H9 (cell line): Measurements from ENCODE around the gene NR2F2. TPM values are rescaled to one million over a fixed set of nuclear protein-coding genes. Genes with fewer than 3 reads are reported as not detected.
"Not testable (repeated sequence)": the region's sequence is repeated elsewhere in the genome, so short reads cannot be mapped to it uniquely, and the experiment has no call there.

Experiments used
- DNase-seq: peaks from one replicate; pipeline ENCODE4 v3.0.0-alpha.2; 2017
- H2AFZ ChIP-seq: one replicate; pipeline ENCODE4 v1.6.1; 2013; ENCODE audit warnings: mild to moderate bottlenecking, low read length, control low read depth, moderate library complexity
- H2AK5ac ChIP-seq: 2 replicates; pipeline ENCODE4 v1.6.1; 2013; ENCODE audit warnings: low read length, control low read depth, mixed read lengths; ENCODE audit not compliant: insufficient read length
- H2BK120ac ChIP-seq: one replicate; pipeline ENCODE4 v1.6.1; 2013; ENCODE audit warnings: low read depth, mild to moderate bottlenecking, low read length, control low read depth, inconsistent platforms; ENCODE audit not compliant: poor library complexity, severe bottlenecking
- H2BK12ac ChIP-seq: 2 replicates; pipeline ENCODE4 v1.6.1; 2013; ENCODE audit warnings: low read length, control low read depth, mixed read lengths, low read depth; ENCODE audit not compliant: insufficient read length
- H2BK15ac ChIP-seq: 2 replicates; pipeline ENCODE4 v1.6.1; 2013; ENCODE audit warnings: low read depth, low read length, control low read depth
- H2BK20ac ChIP-seq: one replicate; pipeline ENCODE4 v1.6.1; 2013; ENCODE audit warnings: low read depth, mild to moderate bottlenecking, low read length, control low read depth, inconsistent platforms; ENCODE audit not compliant: poor library complexity, severe bottlenecking
- H2BK5ac ChIP-seq: 2 replicates; pipeline ENCODE4 v1.6.1; 2013; ENCODE audit warnings: low read length, control low read depth, mixed read lengths; ENCODE audit not compliant: insufficient read length
- H3K14ac ChIP-seq: 2 replicates; pipeline ENCODE4 v1.6.1; 2013; ENCODE audit warnings: low read length, control low read depth; ENCODE audit not compliant: insufficient read depth
- H3K18ac ChIP-seq: 2 replicates; pipeline ENCODE4 v1.6.1; 2013; ENCODE audit warnings: low read depth, mild to moderate bottlenecking, mixed read lengths, low read length, control low read depth; ENCODE audit not compliant: insufficient read length
- H3K23ac ChIP-seq: 2 replicates; pipeline ENCODE4 v1.6.1; 2013; ENCODE audit warnings: low read length, control low read depth, mixed read lengths, low read depth; ENCODE audit not compliant: insufficient read length
- H3K23me2 ChIP-seq: 2 replicates; pipeline ENCODE4 v1.6.1; 2013; ENCODE audit warnings: low read depth, mild to moderate bottlenecking, mixed read lengths, low read length, control low read depth; ENCODE audit not compliant: insufficient read length, poor library complexity, severe bottlenecking
- H3K27ac ChIP-seq: 2 replicates; pipeline ENCODE4 v1.5.1; 2013; ENCODE audit warnings: low read length, control low read depth, mixed read lengths, low read depth; ENCODE audit not compliant: insufficient read length
- H3K27me3 ChIP-seq: 2 replicates; pipeline ENCODE4 v1.6.1; 2013; ENCODE audit warnings: low read length, control low read depth, inconsistent platforms; ENCODE audit not compliant: insufficient read depth
- H3K4ac ChIP-seq: 2 replicates; pipeline ENCODE4 v1.6.1; 2013; ENCODE audit warnings: low read depth, mild to moderate bottlenecking, control low read depth, inconsistent platforms, low read length, moderate library complexity
- H3K4me1 ChIP-seq: 2 replicates; pipeline ENCODE4 v1.6.1; 2013; ENCODE audit warnings: low read length, control low read depth, inconsistent platforms; ENCODE audit not compliant: insufficient read depth
- H3K4me2 ChIP-seq: 2 replicates; pipeline ENCODE4 v1.6.1; 2013; ENCODE audit warnings: low read length, control low read depth, mixed read lengths; ENCODE audit not compliant: insufficient read length, insufficient read depth
- H3K56ac ChIP-seq: 2 replicates; pipeline ENCODE4 v1.6.1; 2013; ENCODE audit warnings: low read depth, mild to moderate bottlenecking, mixed read lengths, low read length, control low read depth; ENCODE audit not compliant: insufficient read length
- H3K79me1 ChIP-seq: 2 replicates; pipeline ENCODE4 v1.6.1; 2013; ENCODE audit warnings: low read depth, mild to moderate bottlenecking, moderate library complexity, low read length, control low read depth, inconsistent platforms; ENCODE audit not compliant: insufficient read depth, poor library complexity, severe bottlenecking
- H3K79me2 ChIP-seq: 2 replicates; pipeline ENCODE4 v1.6.1; 2013; ENCODE audit warnings: low read length, control low read depth, inconsistent platforms; ENCODE audit not compliant: insufficient read depth
- H3K9ac ChIP-seq: 2 replicates; pipeline ENCODE4 v1.6.1; 2013; ENCODE audit warnings: low read length, control low read depth, mixed read lengths; ENCODE audit not compliant: insufficient read length; ENCODE audit errors: extremely low read depth
- H3K9me3 ChIP-seq: one replicate; pipeline ENCODE4 v1.6.1; 2013; ENCODE audit warnings: low read depth, low read length, inconsistent platforms; ENCODE audit not compliant: control insufficient read depth
- H3T11ph ChIP-seq: one replicate; pipeline ENCODE4 v1.6.1; 2013; ENCODE audit warnings: mild to moderate bottlenecking, low read length, control low read depth, inconsistent platforms
- H4K20me1 ChIP-seq: one replicate; pipeline ENCODE4 v1.6.1; 2013; ENCODE audit not compliant: control insufficient read depth, insufficient read length, insufficient read depth
- H4K5ac ChIP-seq: 2 replicates; pipeline ENCODE4 v1.6.1; 2013; ENCODE audit warnings: low read depth, mild to moderate bottlenecking, mixed read lengths, low read length, control low read depth; ENCODE audit not compliant: insufficient read length
- H4K8ac ChIP-seq: replicated peaks from 2 replicates; pipeline ENCODE4 v1.6.1; 2013; ENCODE audit warnings: low read length, control low read depth, mixed read lengths, low read depth; ENCODE audit not compliant: insufficient read length
- H4K91ac ChIP-seq: 2 replicates; pipeline ENCODE4 v1.6.1; 2013; ENCODE audit warnings: low read depth, mild to moderate bottlenecking, moderate library complexity, mixed read lengths, low read length, control low read depth; ENCODE audit not compliant: insufficient read length
- H3K27ac Mint-ChIP-seq, 3 experiments: 2 replicates in 2 of 3; 3 replicates in 1 of 3; pipeline ENCODE4 v1.8.0; 2020 to 2021; ENCODE audit warnings: mixed read lengths in 3 of 3, mild to moderate bottlenecking in 1 of 3, moderate library complexity in 1 of 3
- H3K27me3 Mint-ChIP-seq: 2 replicates; pipeline ENCODE4 v1.8.0; 2021; ENCODE audit warnings: low read depth, mild to moderate bottlenecking, moderate library complexity, mixed read lengths
- H3K36me3 Mint-ChIP-seq, 3 experiments: 2 replicates in 2 of 3; 3 replicates in 1 of 3; pipeline ENCODE4 v1.8.0; 2020 to 2021; ENCODE audit warnings: low read depth in 3 of 3, mixed read lengths in 3 of 3; ENCODE audit not compliant: insufficient read depth in 1 of 3
- H3K4me1 Mint-ChIP-seq, 2 experiments: 2 replicates each; pipeline ENCODE4 v1.8.0; 2020; ENCODE audit warnings: mixed read lengths in 2 of 2
- H3K4me3 Mint-ChIP-seq, 2 experiments: 2 replicates in 1 of 2; 3 replicates in 1 of 2; pipeline ENCODE4 v1.8.0; 2020 to 2021; ENCODE audit warnings: mild to moderate bottlenecking in 2 of 2, mixed read lengths in 2 of 2, moderate library complexity in 1 of 2
- H3K9me3 Mint-ChIP-seq, 2 experiments: 2 replicates in 1 of 2; 3 replicates in 1 of 2; pipeline ENCODE4 v1.8.0; 2020; ENCODE audit warnings: mild to moderate bottlenecking in 2 of 2, mixed read lengths in 2 of 2, moderate library complexity in 1 of 2
- WGBS: extraction: QIAGEN DNeasy Blood & Tissue Kit; methylation state at CpG from one replicate; pipeline ENCODE4 v1.1.7; 2013; ENCODE audit warnings: missing lambda C conversion rate, low lambda C conversion rate, mixed read lengths; ENCODE audit not compliant: insufficient read length; ENCODE audit errors: extremely low coverage; 5-methylcytosine and 5-hydroxymethylcytosine counted together
- total RNA-seq: library from RNA; stranded (reverse); gene quantifications from 2 replicates; pipeline ENCODE4 v1.2.1, GENCODE V29; 2021
- TF ChIP-seq, protein P1 (sequence below): fragments of 200-600 bp; sonication (generic); conservative IDR thresholded peaks from 3 replicates; pipeline ENCODE4 v1.8.0; 2021; ENCODE audit warnings: antibody characterized with exemption, mild to moderate bottlenecking

NR2F2 gene
- total RNA-seq, 1 experiment from 2014 or later: 0.24 TPM

DNA sequence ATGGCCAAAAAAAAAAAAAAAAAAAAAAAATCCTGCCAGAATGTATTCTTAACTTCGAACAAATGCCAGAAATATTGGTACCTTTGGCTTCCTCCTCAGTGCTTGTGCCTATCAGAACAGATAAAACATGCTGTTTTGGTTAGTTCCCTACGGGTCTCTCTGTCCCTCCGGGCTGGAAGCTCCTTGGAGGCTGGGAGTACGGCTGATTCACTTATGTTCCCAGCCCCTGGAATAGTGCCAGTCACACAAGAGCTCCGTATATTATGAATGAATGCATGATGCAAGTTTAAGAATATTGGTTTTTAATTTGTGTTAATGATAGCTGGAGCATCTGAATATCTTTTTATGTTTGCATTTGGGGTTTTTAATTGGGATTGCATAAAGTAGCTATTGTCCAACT lies 44.0 kb downstream of the NR2F2 start:
- Mint-ChIP-seq H3K9me3 (no peaks in the 10 kb centered on the region; a peak in 1 of 5 replicates), H3K36me3 (no peaks in the 10 kb centered on the region; a peak in 1 of 7 replicates), H3K27ac (no peak overlapping the region), H3K27me3 (peaks cover 22% of the 10 kb centered on the region), H3K4me1 (peaks cover 7 to 23% of the 10 kb centered on the region in 2 experiments), H3K4me3 (no peak overlapping the region)
- H2BK120ac ChIP-seq: no peak overlapping the region
- H3K9ac ChIP-seq: no peak overlapping the region
- no peaks in the 10 kb centered on the region for H3K79me1 ChIP-seq
- no peak overlapping the region for H3K4me2 ChIP-seq
- WGBS: no CpG with 5 or more reads among the region's 5 CpGs
- no peak overlapping the region for H3K27ac ChIP-seq
- H4K5ac ChIP-seq: no peak overlapping the region
- no peak overlapping the region for H3T11ph ChIP-seq
- H2BK20ac ChIP-seq: no peak overlapping the region
- H2AFZ ChIP-seq: no peak overlapping the region
- H3K79me2 ChIP-seq: no peaks in the 10 kb centered on the region
- H2BK12ac ChIP-seq: no peak overlapping the region
- no peak overlapping the region for H3K18ac ChIP-seq
- H3K23me2 ChIP-seq: no peaks in the 10 kb centered on the region
- TF ChIP-seq, protein P1, sequence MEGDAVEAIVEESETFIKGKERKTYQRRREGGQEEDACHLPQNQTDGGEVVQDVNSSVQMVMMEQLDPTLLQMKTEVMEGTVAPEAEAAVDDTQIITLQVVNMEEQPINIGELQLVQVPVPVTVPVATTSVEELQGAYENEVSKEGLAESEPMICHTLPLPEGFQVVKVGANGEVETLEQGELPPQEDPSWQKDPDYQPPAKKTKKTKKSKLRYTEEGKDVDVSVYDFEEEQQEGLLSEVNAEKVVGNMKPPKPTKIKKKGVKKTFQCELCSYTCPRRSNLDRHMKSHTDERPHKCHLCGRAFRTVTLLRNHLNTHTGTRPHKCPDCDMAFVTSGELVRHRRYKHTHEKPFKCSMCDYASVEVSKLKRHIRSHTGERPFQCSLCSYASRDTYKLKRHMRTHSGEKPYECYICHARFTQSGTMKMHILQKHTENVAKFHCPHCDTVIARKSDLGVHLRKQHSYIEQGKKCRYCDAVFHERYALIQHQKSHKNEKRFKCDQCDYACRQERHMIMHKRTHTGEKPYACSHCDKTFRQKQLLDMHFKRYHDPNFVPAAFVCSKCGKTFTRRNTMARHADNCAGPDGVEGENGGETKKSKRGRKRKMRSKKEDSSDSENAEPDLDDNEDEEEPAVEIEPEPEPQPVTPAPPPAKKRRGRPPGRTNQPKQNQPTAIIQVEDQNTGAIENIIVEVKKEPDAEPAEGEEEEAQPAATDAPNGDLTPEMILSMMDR: no peak
- no peak overlapping the region for H3K23ac ChIP-seq
- no peak overlapping the region for H2AK5ac ChIP-seq
- no peak for DNase-seq
- no peak overlapping the region for H2BK15ac ChIP-seq
- H3K4ac ChIP-seq: no peak overlapping the region
- H3K27me3 ChIP-seq: peaks cover 29% of the 10 kb centered on the region
- H3K4me1 ChIP-seq: no peaks in the 10 kb centered on the region
- no peak overlapping the region for H4K91ac ChIP-seq
- no peaks in the 10 kb centered on the region for H4K20me1 ChIP-seq
- H2BK5ac ChIP-seq: no peak overlapping the region
- H3K14ac ChIP-seq: no peak overlapping the region
- no peak overlapping the region for H3K56ac ChIP-seq
- no peak overlapping the region for H4K8ac ChIP-seq
- H3K9me3 ChIP-seq: no peaks in the 10 kb centered on the region

DNA sequence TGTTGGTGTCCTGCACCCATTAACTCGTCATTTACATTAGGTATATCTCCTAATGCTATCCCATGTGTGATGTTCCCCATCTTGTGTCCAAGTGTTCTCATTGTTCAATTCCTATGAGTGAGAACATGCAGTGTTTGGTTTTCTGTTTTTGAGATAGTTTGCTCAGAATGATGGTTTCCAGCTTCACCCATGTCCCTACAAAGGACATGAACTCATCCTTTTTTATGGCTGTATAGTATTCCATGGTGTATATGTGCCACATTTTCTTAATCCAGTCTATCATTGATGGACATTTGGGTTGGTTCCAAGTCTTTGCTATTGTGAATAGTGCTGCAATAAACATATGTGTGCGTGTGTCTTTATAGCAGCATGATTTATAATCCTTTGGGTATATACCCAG lies 49.1 kb downstream of the NR2F2 start:
- H3K18ac ChIP-seq, H2BK12ac ChIP-seq, H3K4me1 ChIP-seq, H4K20me1 ChIP-seq, H2BK15ac ChIP-seq, H3K79me2 ChIP-seq, H2BK120ac ChIP-seq, H3K23ac ChIP-seq, H3K9ac ChIP-seq, H3K36me3 Mint-ChIP-seq, H3K27ac ChIP-seq, H3K4me3 Mint-ChIP-seq, H3K27me3 ChIP-seq, H2BK20ac ChIP-seq, H3K23me2 ChIP-seq, H4K91ac ChIP-seq, H2AK5ac ChIP-seq, H3K79me1 ChIP-seq, H3K4ac ChIP-seq, H4K8ac ChIP-seq, H3K56ac ChIP-seq, DNase-seq, H4K5ac ChIP-seq, H3K4me2 ChIP-seq, H3K9me3 ChIP-seq, H3K9me3 Mint-ChIP-seq, H3K14ac ChIP-seq, H2AFZ ChIP-seq, H3T11ph ChIP-seq, H2BK5ac ChIP-seq, H3K27ac Mint-ChIP-seq: not testable (repeated sequence)
- H3K27me3 Mint-ChIP-seq: peaks cover 53% of the 10 kb centered on the region
- H3K4me1 Mint-ChIP-seq: peaks cover 3 to 10% of the 10 kb centered on the region in 2 experiments; a peak in 3 of 4 replicates
- no CpG with 5 or more reads among the region's 2 CpGs for WGBS
